DND-41 (cell line): ENCODE results near the gene BAG5.

Experiments used
- ATAC-seq: fragments of 200-7000 bp; cut with Tn5 transposase; 3 replicates; pipeline ENCODE4 v1.9.1; 2021; ENCODE audit warnings: low read depth; ENCODE audit not compliant: insufficient read depth
- DNase-seq: peaks from one replicate; pipeline ENCODE4 v3.0.0-alpha.2; 2020
- H2AFZ ChIP-seq: 2 replicates; pipeline ENCODE4 v1.6.0; 2012; ENCODE audit warnings: low read depth, low read length
- H3K27ac ChIP-seq: 2 replicates; pipeline ENCODE4 v1.5.1; 2012; ENCODE audit warnings: low read length, inconsistent platforms
- H3K27me3 ChIP-seq: fragments of 200-600 bp; sonication (generic); 2 replicates; pipeline ENCODE4 v1.6.0; 2012; ENCODE audit warnings: low read length, mild to moderate bottlenecking, inconsistent platforms; ENCODE audit not compliant: insufficient read depth, poor library complexity
- H3K36me3 ChIP-seq: 2 replicates; pipeline ENCODE4 v1.5.1; 2012; ENCODE audit warnings: low read length, inconsistent platforms; ENCODE audit not compliant: insufficient read depth
- H3K4me1 ChIP-seq: 2 replicates; pipeline ENCODE4 v1.5.1; 2012; ENCODE audit warnings: mild to moderate bottlenecking, low read length; ENCODE audit not compliant: insufficient read depth
- H3K4me2 ChIP-seq: 2 replicates; pipeline ENCODE4 v1.6.0; 2012; ENCODE audit warnings: mild to moderate bottlenecking, moderate library complexity, low read length, inconsistent platforms; ENCODE audit not compliant: insufficient read depth
- H3K4me3 ChIP-seq, 2 experiments: fragments of 200-600 bp in 1 of 2; shearing (Covaris generic) in 1 of 2; 2 replicates each; pipeline ENCODE4 v1.5.1; 2012 to 2016; ENCODE audit warnings: inconsistent platforms in 2 of 2, low read length in 2 of 2, mild to moderate bottlenecking in 2 of 2, low read depth in 1 of 2, moderate library complexity in 1 of 2
- H3K79me2 ChIP-seq: 2 replicates; pipeline ENCODE4 v1.6.0; 2012; ENCODE audit warnings: low read length, inconsistent platforms; ENCODE audit not compliant: insufficient read depth
- H3K9ac ChIP-seq: 2 replicates; pipeline ENCODE4 v1.6.0; 2012; ENCODE audit warnings: low read depth, mild to moderate bottlenecking, inconsistent platforms, low read length, moderate library complexity
- H3K9me3 ChIP-seq: 2 replicates; pipeline ENCODE4 v1.5.1; 2012; ENCODE audit warnings: low read length, moderate library complexity, mild to moderate bottlenecking, inconsistent platforms; ENCODE audit not compliant: insufficient read depth, severe bottlenecking
- H4K20me1 ChIP-seq: 2 replicates; pipeline ENCODE4 v1.6.0; 2012; ENCODE audit warnings: low read length; ENCODE audit not compliant: insufficient read depth
- CTCF ChIP-seq: IDR thresholded peaks from 2 replicates; pipeline ENCODE4 v1.5.1; 2012; ENCODE audit warnings: borderline replicate concordance, low read length, moderate library complexity, mild to moderate bottlenecking; ENCODE audit not compliant: poor library complexity, severe bottlenecking; ENCODE audit errors: extremely low read depth
- EZH2 ChIP-seq: IDR thresholded peaks from 3 replicates; pipeline ENCODE4 v1.6.1; 2012; ENCODE audit warnings: borderline replicate concordance, low read depth, mild to moderate bottlenecking, moderate library complexity, low read length, inconsistent platforms; ENCODE audit not compliant: severe bottlenecking

BAG5 gene

DNA sequence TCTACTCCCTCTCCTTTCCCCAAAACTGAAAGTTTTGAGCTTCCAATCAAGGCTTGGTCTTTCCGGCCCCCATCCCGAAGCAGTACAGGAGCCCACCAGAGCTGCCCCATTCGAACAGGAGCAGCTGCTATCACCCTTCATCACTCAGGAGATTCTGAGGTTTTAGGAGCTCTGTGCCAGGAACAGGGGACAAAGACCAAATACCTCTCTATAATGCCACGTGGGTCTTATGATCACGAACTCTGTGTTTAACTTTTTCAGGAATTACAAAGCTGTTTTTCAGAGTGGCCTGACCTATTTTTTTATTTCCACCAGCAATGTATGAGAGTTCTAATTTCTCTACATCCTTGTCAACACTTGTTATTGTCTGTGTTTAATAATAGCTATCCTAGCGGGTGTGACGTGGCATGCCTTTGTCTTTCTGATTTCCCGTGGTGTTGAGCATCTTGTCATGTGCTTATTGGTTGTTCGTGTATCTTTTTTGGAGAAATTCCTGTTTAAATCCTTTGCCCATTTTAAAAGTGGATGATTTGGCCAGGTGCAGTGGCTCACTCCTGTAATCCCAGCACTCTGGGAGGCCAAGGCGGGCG is 22.0 kb upstream of the BAG5 start:
- no peaks in the 10 kb centered on the region for H3K27me3 ChIP-seq
- H3K9ac ChIP-seq, result no peak overlapping the region
- TF ChIP-seq EZH2 (no peak), CTCF (no peak)
- DNase-seq (no peak), ATAC-seq (no peak)
- no peaks in the 10 kb centered on the region for H3K9me3 ChIP-seq
- H3K4me1 ChIP-seq, result no peaks in the 10 kb centered on the region
- peaks cover 12% of the 10 kb centered on the region for H4K20me1 ChIP-seq
- H3K36me3 ChIP-seq, result peaks cover 20% of the 10 kb centered on the region; the same call in 1 of the 2 replicates
- no peak overlapping the region for H3K27ac ChIP-seq
- no peak overlapping the region for H3K4me3 ChIP-seq
- no peak overlapping the region for H3K4me2 ChIP-seq
- no peaks in the 10 kb centered on the region; the same call in 1 of the 2 replicates for H3K79me2 ChIP-seq
- no peak overlapping the region for H2AFZ ChIP-seq

DNA sequence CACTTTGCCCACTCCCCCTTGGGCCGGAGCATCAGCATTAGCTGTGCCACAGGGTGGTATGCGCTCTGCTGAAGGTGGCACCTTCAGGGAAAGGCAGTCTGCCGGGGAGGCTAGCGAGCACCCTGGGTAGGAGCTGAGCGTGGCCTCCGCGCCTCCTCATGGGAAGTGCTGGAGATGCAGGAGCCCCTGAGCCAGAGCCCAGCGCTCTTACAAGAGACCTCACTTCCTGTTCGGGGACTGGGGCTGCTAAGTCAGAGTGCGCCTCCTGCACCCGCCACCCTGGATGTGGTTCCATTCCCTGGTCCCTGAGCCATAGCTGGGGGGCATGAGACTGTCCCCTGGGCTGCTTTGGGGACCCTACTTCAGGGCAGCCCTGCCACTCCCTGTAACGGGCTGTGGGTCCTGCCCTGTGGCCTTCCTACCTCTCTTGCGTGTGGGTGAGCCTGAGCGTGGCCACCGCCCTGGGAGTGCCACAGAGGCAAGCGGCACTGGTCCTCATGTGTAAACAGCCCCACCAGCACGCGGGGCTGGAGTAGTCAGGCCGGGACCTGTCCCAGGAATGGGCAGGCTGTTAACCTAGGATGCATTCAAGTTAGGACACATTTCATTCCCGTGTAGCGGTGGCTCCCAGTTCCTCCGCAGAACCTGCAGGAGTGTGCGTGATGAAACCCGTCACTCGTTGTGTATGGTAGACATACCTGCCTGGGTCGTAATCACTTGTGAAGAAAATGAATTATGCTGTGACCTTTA is 19.7 kb upstream of the BAG5 start:
- Histone ChIP-seq H2AFZ (no peak overlapping the region), H3K27ac (no peak overlapping the region), H3K36me3 (peaks cover 25% of the 10 kb centered on the region), H3K4me2 (no peak overlapping the region), H3K79me2 (no peaks in the 10 kb centered on the region; the same call in 1 of the 2 replicates), H3K4me3 (no peak overlapping the region), H3K9me3 (no peaks in the 10 kb centered on the region), H3K27me3 (no peaks in the 10 kb centered on the region), H4K20me1 (peaks cover 16% of the 10 kb centered on the region), H3K4me1 (no peaks in the 10 kb centered on the region), H3K9ac (no peak overlapping the region)
- DNase-seq (no peak), ATAC-seq (no peak)
- no peak for TF ChIP-seq CTCF
- no peak for TF ChIP-seq EZH2

- Histone ChIP-seq H3K9ac (no peak overlapping the region), H3K36me3 (peaks cover 26% of the 10 kb centered on the region), H3K27ac (no peak overlapping the region), H3K4me2 (no peak overlapping the region), H3K9me3 (no peaks in the 10 kb centered on the region), H2AFZ (no peak overlapping the region), H3K4me1 (no peaks in the 10 kb centered on the region), H3K4me3 (no peak overlapping the region), H3K27me3 (no peaks in the 10 kb centered on the region), H3K79me2 (no peaks in the 10 kb centered on the region; the same call in 1 of the 2 replicates), H4K20me1 (peaks cover 16% of the 10 kb centered on the region)
- TF ChIP-seq EZH2, result no peak
- no peak for TF ChIP-seq CTCF
- ATAC-seq (no peak), DNase-seq (no peak)
Measured at GRCh38 chr14:103581206-103581605, 18.7 kb upstream of the BAG5 start.
